Upper lobe of left lung (tissue), 6 donors: ENCODE results near the gene SLC4A8. TPM values are rescaled to one million over a fixed set of nuclear protein-coding genes. Genes with fewer than 3 reads are reported as not detected.

Experiments used
- ATAC-seq, 2 donors: fragments of 200-7000 bp; cut with Tn5 transposase; one replicate each; pipeline ENCODE4 v1.9.1; 2022; ENCODE audit warnings: mild to moderate bottlenecking in 2 of 2, moderate library complexity in 2 of 2; ENCODE audit not compliant: low FRiP score in 2 of 2
- DNase-seq, 2 donors: peaks; one replicate each; pipeline ENCODE4 v3.0.0-alpha.2; 2019 to 2020
- H3K27ac ChIP-seq, 4 donors: fragments of 200-600 bp; sonication (generic); one replicate each; pipeline ENCODE4 v1.5.1; 2016 to 2019
- H3K27me3 ChIP-seq, 4 donors: fragments of 200-600 bp; sonication (generic); one replicate each; pipeline ENCODE4 v1.5.1; 2017 to 2019
- H3K36me3 ChIP-seq, 4 donors: fragments of 200-600 bp; sonication (generic); one replicate each; pipeline ENCODE4 v1.5.1; 2016 to 2019
- H3K4me1 ChIP-seq, 4 donors: fragments of 200-600 bp; sonication (generic); one replicate each; pipeline ENCODE4 v1.5.1; 2018 to 2019
- H3K4me3 ChIP-seq, 4 donors: fragments of 200-600 bp; sonication (generic); one replicate each; pipeline ENCODE4 v1.5.1; 2017 to 2019; ENCODE audit warnings: mild to moderate bottlenecking in 2 of 4, moderate library complexity in 1 of 4
- H3K9me3 ChIP-seq, 4 donors: fragments of 200-600 bp; sonication (generic); one replicate each; pipeline ENCODE4 v1.5.1; 2018 to 2019
- CTCF ChIP-seq, 6 experiments: fragments of 450-650 bp in 4 of 6; fragments of 200-600 bp in 2 of 6; sonication (generic) in 2 of 6; IDR thresholded peaks; one replicate each; pipeline ENCODE4 v1.5.1; 2016 to 2019; ENCODE audit warnings: antibody characterized with exemption in 6 of 6
- EP300 ChIP-seq, 4 donors: sonication (generic); formaldehyde crosslinking; IDR thresholded peaks; one replicate each; pipeline ENCODE4 v1.5.1; 2017; ENCODE audit warnings: antibody characterized with exemption in 4 of 4, control low read depth in 2 of 4
- POLR2A ChIP-seq, 4 donors: fragments of 450-650 bp; IDR thresholded peaks; one replicate each; pipeline ENCODE4 v1.5.1; 2016 to 2017; ENCODE audit warnings: antibody characterized with exemption in 4 of 4, mild to moderate bottlenecking in 2 of 4
- POLR2AphosphoS5 ChIP-seq, 2 donors: sonication (generic); formaldehyde crosslinking; IDR thresholded peaks; one replicate each; pipeline ENCODE4 v1.5.1; 2017; ENCODE audit warnings: antibody characterized with exemption in 2 of 2
- WGBS, 2 donors: methylation state at CpG; one replicate each; pipeline ENCODE4 v1.1.5; 2017 to 2018; 5-methylcytosine and 5-hydroxymethylcytosine counted together
- total RNA-seq, 6 donors: library from RNA; depleted of rRNA in 4 of 6; stranded (reverse); fragments of >200 nt in 4 of 6; gene quantifications; one replicate each; pipeline versions ENCODE4 v1.1.0 to v1.2.1, GENCODE V29; 2016 to 2021
- donor health status: DM: no; HTN: no; CAD: no; lungs with moderate emphysema.
- donor health status: DM: no; HTN: yes; CAD: no; lungs with severe emphysema.

SLC4A8 gene
- total RNA-seq, 6 donors from 2014 or later, result 2.3 to 13.5 (median 7.4) TPM

DNA sequence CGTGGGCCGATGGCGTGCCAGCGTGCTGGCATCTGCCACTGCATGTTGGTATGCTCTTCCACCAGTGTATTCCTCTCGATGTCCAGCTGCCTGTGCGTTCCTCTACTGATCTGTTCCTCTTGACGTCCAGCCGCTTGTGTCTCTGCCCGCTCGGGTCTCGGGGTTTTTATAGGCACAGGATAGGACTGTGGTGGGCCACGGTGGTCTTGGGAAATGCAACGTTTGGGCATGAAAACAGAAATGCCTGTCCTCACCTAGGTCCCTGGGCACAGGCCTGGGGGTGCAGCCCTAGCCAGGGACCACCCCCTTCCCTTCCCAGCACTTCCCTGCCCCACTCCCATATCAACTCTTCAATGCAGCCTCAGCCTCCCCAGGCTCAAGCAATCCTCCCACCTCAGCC is 23.1 kb upstream of the SLC4A8 start:
- no peak for DNase-seq
- Histone ChIP-seq H3K36me3 (no peaks in the 10 kb centered on the region), H3K4me1 (no peaks in the 10 kb centered on the region), H3K9me3 (no peaks in the 10 kb centered on the region), H3K27me3 (no peaks in the 10 kb centered on the region), H3K27ac (no peak overlapping the region), H3K4me3 (no peak overlapping the region)
- TF ChIP-seq POLR2A (IDR thresholded peaks at IDR 0.05) (no peak), EP300 (IDR thresholded peaks at IDR 0.05) (no peak)
- WGBS, 2 donors, result 92 to 94% methylated on average over 12 to 13 of the region's 13 CpGs
- no peak for ATAC-seq

DNA sequence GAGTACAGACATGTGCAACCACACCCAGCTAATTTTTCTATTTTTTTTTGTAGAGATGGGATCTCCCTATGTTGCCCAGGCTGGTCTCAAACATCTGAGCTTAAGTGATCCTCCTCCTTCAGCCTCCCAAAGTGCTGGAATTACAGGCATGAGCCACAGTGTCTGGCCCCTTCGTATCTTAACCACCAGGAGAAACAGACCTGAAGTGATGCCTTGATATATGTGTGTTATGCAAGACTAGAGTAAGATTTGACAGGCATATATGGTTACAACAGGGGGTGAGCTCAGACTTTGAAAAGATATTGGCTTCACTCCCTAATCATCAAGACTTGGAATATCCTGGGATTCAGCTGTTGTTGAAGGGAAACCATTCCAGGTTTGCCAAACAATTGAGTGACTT is 22.7 kb upstream of the SLC4A8 start:
- Histone ChIP-seq H3K4me3 (no peak overlapping the region), H3K36me3 (no peaks in the 10 kb centered on the region), H3K9me3 (no peaks in the 10 kb centered on the region), H3K27me3 (no peaks in the 10 kb centered on the region), H3K4me1 (no peaks in the 10 kb centered on the region), H3K27ac (no peak overlapping the region)
- WGBS, 2 donors, result 44 to 50% methylated on average over 1 of the region's 1 CpG
- TF ChIP-seq CTCF (IDR thresholded peaks at IDR 0.05) (no peak), POLR2A (IDR thresholded peaks at IDR 0.05) (no peak), POLR2AphosphoS5 (IDR thresholded peaks at IDR 0.05) (no peak), EP300 (IDR thresholded peaks at IDR 0.05) (no peak)
- no peak for ATAC-seq
- no peak for DNase-seq

GRCh38 chr12:51403159-51403558 is 21.5 kb upstream of the SLC4A8 start:
- Histone ChIP-seq H3K27me3 (no peaks in the 10 kb centered on the region), H3K9me3 (no peaks in the 10 kb centered on the region), H3K27ac (no peak overlapping the region), H3K4me3 (no peak overlapping the region), H3K4me1 (no peaks in the 10 kb centered on the region), H3K36me3 (no peaks in the 10 kb centered on the region)
- no peak for DNase-seq
- ATAC-seq, result no peak
- TF ChIP-seq POLR2AphosphoS5 (IDR thresholded peaks at IDR 0.05) (no peak), POLR2A (IDR thresholded peaks at IDR 0.05) (no peak), EP300 (IDR thresholded peaks at IDR 0.05) (no peak), CTCF (IDR thresholded peaks at IDR 0.05) (no peak)
- 88 to 89% methylated on average over 6 of the region's 6 CpGs for WGBS, 2 donors

DNA sequence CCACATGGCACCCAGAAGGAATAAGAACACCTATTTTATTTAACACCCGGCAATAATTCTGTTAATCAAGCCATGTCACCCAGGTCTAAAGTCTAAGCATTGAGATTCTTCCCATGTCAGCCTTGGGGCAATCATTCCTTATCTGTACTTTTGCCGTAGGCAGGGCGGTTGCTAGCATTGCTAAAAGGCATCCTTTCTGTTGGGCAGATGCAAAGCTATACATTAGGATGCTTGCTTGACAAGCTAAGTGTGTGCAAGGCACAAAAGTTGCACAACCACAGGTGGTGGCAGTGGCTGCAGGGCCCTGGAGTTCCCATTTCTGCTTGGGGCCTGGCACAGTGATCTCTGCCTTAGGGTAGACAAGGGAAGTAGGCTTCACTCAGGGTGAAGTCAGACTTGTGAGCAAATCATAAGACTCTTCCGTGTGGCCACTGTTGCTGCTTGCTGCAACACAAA is 20.9 kb upstream of the SLC4A8 start:
- TF ChIP-seq CTCF (IDR thresholded peaks at IDR 0.05), result no peak
- TF ChIP-seq POLR2AphosphoS5 (IDR thresholded peaks at IDR 0.05), result peak in 1 of 2 donors; percentile 15
- DNase-seq (peak in 1 of 2 donors; percentile 72), ATAC-seq (peak; percentile 63 to 81)
- H3K27me3 ChIP-seq, result no peaks in the 10 kb centered on the region
- no peaks in the 10 kb centered on the region for H3K4me1 ChIP-seq
- no peaks in the 10 kb centered on the region for H3K9me3 ChIP-seq
- no peaks in the 10 kb centered on the region for H3K36me3 ChIP-seq
- WGBS, 2 donors, result 67 to 78% methylated on average over 2 to 4 of the region's 4 CpGs
- no peak overlapping the region for H3K27ac ChIP-seq
- H3K4me3 ChIP-seq, result no peak overlapping the region

- no peaks in the 10 kb centered on the region for H3K9me3 ChIP-seq
- no peaks in the 10 kb centered on the region for H3K27me3 ChIP-seq
- H3K4me1 ChIP-seq, result no peaks in the 10 kb centered on the region
- H3K27ac ChIP-seq, result no peak overlapping the region
- no peaks in the 10 kb centered on the region for H3K36me3 ChIP-seq
- TF ChIP-seq CTCF (IDR thresholded peaks at IDR 0.05) (no peak), POLR2AphosphoS5 (IDR thresholded peaks at IDR 0.05) (no peak), EP300 (IDR thresholded peaks at IDR 0.05) (no peak), POLR2A (IDR thresholded peaks at IDR 0.05) (no peak)
- H3K4me3 ChIP-seq, result no peak overlapping the region
- WGBS, 2 donors, result 92 to 95% methylated on average over 3 of the region's 3 CpGs
- DNase-seq, result no peak
- ATAC-seq, result no peak
Measured at GRCh38 chr12:51404627-51405026, 20.0 kb upstream of the SLC4A8 start.
